Stimulated activated CD4-positive, alpha-beta T cell treated with anti-CD3 and anti-CD28 coated beads, Interleukin-4, amount 100 ng/mL, for 24 hours (primary cell): ENCODE measurements around the gene FBXO31.
"Not testable (repeated sequence)": the region's sequence is repeated elsewhere in the genome, so short reads cannot be mapped to it uniquely, and the experiment has no call there.

Experiments used
- DNase-seq: peaks from one replicate; pipeline ENCODE4 v3.0.0-alpha.2; 2020

FBXO31 gene

GRCh38 chr16:87382023-87382785 is 1.4 kb downstream of the FBXO31 start:
- no peak for DNase-seq

GRCh38 chr16:87380881-87381280 is 2.7 kb downstream of the FBXO31 start:
- DNase-seq, result no peak

GRCh38 chr16:87380403-87380802 is 3.2 kb downstream of the FBXO31 start:
- DNase-seq, result no peak

- DNase-seq, result not testable (repeated sequence)
Measured at GRCh38 chr16:87379312-87379752, 4.2 kb downstream of the FBXO31 start.

- DNase-seq, result no peak
Measured at GRCh38 chr16:87376660-87377059, 6.9 kb downstream of the FBXO31 start.

GRCh38 chr16:87375426-87376135 is 8.0 kb downstream of the FBXO31 start:
- no peak for DNase-seq

- DNase-seq, result no peak
Measured at GRCh38 chr16:87374313-87374712, 9.3 kb downstream of the FBXO31 start.

- no peak for DNase-seq
Measured at GRCh38 chr16:87372305-87372704, 11.3 kb downstream of the FBXO31 start.

- DNase-seq, result no peak
Measured at GRCh38 chr16:87371261-87371866, 12.2 kb downstream of the FBXO31 start.

GRCh38 chr16:87369796-87370719 is 13.5 kb downstream of the FBXO31 start:
- DNase-seq, result no peak

- no peak for DNase-seq
Measured at GRCh38 chr16:87369117-87369765, 14.3 kb downstream of the FBXO31 start.

GRCh38 chr16:87368029-87368770 is 15.4 kb downstream of the FBXO31 start:
- no peak for DNase-seq

GRCh38 chr16:87367529-87367928 is 16.0 kb downstream of the FBXO31 start:
- no peak for DNase-seq

- DNase-seq, result no peak
Measured at GRCh38 chr16:87366930-87367329, 16.6 kb downstream of the FBXO31 start.

- no peak for DNase-seq
Measured at GRCh38 chr16:87366288-87366687, 17.3 kb downstream of the FBXO31 start.

GRCh38 chr16:87365021-87365713 is 18.4 kb downstream of the FBXO31 start:
- DNase-seq, result no peak

- DNase-seq, result no peak
Measured at GRCh38 chr16:87363771-87364455, 19.7 kb downstream of the FBXO31 start.

GRCh38 chr16:87362828-87363559 is 20.6 kb downstream of the FBXO31 start:
- not testable (repeated sequence) for DNase-seq

- no peak for DNase-seq
Measured at GRCh38 chr16:87361916-87362619, 21.5 kb downstream of the FBXO31 start.
